GM18873 (cell line): ENCODE data around the gene TRIM14.

Experiments
- ATAC-seq: cut with Tn5 transposase; IDR thresholded peaks from one replicate; pipeline ENCODE4 v1.9.1; 2021; ENCODE audit warnings: mild to moderate bottlenecking, moderate library complexity, moderate number of reproducible peaks; ENCODE audit not compliant: unreplicated experiment, low FRiP score

TRIM14 gene

DNA sequence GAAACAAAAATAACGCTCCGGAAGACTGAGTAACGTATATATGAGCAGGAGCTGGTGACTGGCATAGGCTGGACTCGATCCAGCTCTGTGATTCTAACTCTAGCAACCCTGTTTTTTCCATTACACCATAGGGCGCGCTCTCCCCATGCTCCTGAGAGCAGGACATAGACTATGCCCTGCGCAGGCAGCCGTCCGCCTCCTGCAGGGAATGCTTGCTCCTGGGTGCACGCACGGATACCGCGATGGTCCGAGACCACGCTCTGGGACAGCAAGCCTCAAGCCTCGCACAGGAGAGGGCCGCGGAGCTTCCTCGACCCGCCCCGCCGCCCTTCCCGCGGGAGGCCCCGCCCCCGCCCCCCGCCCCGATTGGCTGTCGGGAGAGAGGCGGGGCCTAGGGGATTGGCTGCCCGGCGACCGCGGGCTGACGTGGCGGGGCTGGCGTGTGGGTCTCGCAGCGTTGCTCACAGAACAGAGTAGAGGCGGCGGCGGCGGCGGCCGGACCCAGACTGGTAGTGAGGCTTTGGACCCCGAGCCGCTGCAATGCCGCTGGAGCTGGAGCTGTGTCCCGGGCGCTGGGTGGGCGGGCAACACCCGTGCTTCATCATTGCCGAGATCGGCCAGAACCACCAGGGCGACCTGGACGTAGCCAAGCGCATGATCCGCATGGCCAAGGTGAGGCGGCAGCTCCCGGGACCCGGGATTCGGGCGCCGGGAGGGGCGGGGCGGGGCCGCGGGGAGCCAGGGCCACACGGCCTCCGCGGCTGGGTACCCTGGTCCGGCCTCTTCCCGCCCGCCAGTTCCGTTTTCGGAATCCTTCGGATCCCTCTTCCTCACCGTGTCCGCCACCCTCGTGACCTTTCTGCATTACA lies 62.5 kb downstream of the TRIM14 start, which contains the start of gene NANS:
NANS (plus strand) TSS at position 464 of the 869 bp plus-strand sequence; CDS start at position 541, 77 bp downstream.
- ATAC-seq, result peak; percentile 86

DNA sequence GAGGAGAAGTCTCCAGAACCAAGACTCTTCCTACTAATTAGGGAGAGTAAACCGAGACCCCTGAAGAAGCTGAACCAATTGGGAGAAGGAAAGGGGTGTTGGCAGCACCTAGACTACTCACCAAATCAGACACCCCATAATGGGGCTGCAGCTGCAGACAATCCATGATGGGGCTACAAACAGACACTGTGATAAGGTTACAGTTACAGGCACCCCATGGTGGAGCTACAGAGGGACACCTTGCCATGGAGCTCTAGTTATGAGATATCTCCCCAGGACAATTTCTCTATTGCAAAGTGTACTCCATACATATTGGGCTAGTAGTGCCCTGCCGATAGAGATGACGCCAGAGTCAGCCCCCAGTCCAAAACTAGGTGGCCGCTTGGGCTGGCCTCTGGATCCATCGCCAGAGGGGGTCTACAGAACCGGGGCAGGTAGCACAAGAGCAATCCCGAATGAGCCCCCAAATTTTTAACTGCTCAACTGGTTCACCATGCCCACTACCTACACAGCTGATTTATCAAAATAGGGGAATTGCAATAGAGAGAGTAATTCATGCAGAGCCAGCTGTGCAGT lies 64.6 kb downstream of the TRIM14 start:
- ATAC-seq, result no peak

DNA sequence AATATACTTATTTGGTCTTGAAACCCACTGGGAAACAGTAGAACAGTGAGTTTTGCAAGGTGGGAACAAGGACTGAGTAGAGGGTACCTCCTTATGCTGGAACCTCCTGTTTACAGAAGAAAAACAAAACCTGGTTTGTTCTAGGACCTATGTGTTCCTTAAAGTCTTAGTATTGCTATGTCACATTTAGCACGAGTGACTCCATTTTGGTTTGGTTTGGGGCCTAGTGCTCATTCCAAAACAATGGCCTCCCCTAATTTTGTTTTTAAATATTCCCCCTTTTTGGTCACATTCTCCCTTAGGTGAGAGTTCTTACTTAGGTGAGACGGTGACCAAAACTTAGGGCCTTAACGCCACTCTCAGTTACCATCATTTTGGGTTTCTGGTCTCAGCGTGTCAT lies 68.7 kb downstream of the TRIM14 start:
- no peak for ATAC-seq

GRCh38 chr9:98049288-98050072 lies 69.5 kb downstream of the TRIM14 start:
- no peak for ATAC-seq

DNA sequence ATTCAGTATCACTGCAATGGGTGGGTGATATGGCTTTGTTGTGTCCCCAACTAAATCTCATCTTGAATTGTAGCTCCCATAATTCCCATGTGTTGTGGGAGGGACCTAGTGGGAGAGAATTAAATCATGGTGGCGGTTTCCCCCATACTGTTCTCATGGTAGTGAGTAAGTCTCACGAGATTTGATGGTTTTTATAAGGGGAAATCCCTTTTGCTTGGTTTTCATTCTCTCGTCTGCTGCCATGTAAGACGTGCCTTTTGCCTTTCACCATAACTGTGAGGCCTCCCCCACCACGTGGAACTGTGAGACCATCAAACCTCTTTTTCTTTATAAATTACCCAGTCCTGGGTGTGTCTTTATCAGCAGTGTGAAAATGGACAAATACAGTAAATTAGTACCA lies 72.0 kb downstream of the TRIM14 start:
- ATAC-seq, result no peak

GRCh38 chr9:98046180-98046543 lies 72.9 kb downstream of the TRIM14 start:
- no peak for ATAC-seq

GRCh38 chr9:98045234-98046179 lies 73.5 kb downstream of the TRIM14 start:
- peak; percentile 89 for ATAC-seq

GRCh38 chr9:98043915-98044314 lies 75.1 kb downstream of the TRIM14 start:
- no peak for ATAC-seq

DNA sequence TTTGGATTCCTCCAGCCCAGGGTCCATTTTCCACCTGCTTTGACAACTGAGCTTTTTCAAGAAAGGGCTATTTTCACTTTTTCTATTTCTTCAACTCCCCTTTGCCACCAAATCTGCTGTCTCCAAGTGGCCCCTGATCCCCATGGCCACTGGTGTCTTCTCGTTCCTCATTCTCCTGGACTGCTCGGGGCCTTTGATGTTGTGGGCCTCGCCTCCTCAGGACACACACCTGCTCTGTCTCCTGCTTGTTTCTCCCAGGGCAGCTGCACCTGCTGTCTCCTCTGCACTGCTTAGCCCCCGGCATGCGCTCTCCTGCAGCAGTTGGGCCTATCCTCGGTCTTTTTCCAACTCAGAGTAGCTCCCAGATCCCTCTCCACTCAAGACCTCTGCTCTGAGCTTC lies 78.8 kb downstream of the TRIM14 start:
- ATAC-seq, result no peak

DNA sequence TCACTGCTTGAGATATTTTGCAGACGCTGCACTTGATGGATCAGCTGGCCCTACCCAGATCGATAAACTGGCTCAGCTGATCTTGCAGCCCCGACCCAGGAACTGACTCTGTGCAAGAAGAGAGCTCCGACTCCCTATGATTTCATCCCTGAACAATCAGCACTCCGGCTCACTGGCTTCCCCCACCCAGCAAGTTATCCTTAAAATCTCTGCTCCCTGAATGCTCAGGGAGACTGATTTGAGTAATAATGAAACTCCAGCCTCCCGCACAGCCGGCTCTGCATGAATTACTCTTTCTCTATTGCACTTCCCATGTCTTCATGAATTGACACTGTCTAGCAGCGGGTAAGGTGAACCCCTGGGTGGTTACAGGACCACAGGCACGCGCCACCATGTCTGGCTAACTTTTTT lies 79.4 kb downstream of the TRIM14 start:
- no peak for ATAC-seq

GRCh38 chr9:98038958-98039357 lies 80.1 kb downstream of the TRIM14 start:
- no peak for ATAC-seq

- no peak for ATAC-seq
Measured at GRCh38 chr9:98037357-98037756, 81.7 kb downstream of the TRIM14 start.

GRCh38 chr9:98034593-98035546 lies 84.2 kb downstream of the TRIM14 start:
- ATAC-seq, result peak; percentile 65

DNA sequence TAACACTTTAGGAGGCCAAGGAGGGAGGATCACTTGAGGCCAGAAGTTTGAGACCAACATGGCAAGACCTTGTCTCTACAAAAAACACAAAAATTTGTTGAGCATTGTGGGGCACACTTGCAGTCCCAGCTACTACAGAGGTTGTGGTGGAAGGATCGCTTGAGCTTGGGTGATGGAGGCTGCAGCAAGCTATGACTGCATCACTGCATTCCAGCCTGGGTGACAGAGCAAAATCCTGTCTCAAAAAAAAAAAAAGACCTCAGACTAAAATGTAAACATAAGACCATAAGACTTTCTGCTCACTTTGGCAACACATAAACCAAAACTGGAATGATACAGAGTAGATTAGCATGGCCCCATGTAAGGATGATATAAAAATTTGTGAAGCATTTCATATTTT lies 87.1 kb downstream of the TRIM14 start:
- ATAC-seq, result no peak

DNA sequence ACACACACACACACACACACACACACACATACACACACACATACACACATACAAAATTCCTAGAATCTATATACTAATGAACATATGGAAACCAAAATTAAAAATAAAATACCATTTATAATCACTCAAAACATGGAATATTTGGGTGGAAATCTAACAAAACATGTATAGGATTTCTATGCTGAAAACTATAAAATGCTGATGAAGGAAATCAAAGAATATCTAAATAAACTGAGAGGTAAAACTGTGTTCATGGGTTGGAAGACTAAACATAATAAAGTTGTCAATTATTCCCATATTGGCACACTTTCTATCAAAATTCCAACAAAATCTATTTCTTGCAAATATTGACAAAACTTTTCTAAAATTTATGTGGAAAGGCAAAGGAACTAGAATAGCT lies 87.9 kb downstream of the TRIM14 start:
- ATAC-seq, result no peak

- no peak for ATAC-seq
Measured at GRCh38 chr9:98024702-98025101, 94.3 kb downstream of the TRIM14 start.

DNA sequence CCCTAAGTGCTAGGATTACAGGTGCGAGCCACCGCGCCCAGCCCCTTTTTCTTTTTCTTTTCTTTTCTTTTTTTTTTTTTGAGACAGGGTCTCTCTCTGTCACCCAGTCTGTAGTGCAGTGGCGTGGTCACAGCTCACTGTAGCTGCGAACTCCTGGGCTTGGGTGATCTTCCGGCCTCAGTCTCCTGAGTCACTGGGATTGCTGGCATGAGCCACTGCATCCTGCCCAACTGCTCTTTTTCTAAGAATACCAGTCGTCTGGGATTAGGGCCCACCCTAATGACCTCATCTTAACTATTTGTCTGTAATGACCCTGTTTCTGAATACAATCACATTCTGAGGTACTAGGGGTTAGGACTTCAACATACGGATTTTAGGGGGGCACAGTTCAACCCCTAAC lies 96.6 kb downstream of the TRIM14 start:
- no peak for ATAC-seq

DNA sequence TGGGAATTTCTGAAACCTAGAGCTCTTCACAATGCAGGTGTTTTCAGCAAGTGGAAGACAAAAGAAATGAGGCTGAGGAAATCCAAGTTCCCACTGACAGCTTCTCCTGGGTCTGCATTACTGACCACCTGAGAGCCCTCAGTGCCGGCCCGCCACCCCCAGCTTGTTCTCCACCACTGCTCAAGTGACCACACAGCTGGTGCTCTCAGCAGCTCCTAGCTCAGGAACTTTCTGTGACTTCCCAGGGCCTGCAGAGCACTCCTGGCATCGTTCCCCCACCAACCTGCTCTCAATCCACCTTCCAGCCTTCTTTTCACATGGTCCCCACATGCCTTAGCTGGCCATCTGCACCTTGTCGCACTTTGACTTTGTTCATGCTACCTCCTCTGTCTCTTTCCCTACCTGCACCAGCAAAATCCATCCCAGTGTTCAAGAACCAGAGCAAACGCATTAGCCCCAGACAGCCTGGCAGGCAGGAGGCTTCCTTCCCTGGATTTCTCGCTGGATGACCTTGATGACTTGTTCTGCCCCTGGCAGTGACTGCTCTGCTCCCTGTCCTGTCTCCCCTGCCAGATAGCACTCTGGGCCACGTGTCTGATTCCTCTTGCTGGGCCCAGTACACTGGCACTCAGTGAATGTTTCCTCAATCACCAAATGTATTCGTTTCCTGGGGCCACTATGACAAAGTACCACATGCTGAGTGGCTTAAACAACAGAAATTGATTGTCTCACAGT lies 97.5 kb downstream of the TRIM14 start:
- no peak for ATAC-seq
